HS-5 (cell line): ENCODE measurements around the gene KIF7.

Experiments used
- DNase-seq: peaks from one replicate; pipeline ENCODE4 v3.0.0-alpha.2; 2012; ENCODE audit warnings: low read depth

The KIF7 gene

DNA sequence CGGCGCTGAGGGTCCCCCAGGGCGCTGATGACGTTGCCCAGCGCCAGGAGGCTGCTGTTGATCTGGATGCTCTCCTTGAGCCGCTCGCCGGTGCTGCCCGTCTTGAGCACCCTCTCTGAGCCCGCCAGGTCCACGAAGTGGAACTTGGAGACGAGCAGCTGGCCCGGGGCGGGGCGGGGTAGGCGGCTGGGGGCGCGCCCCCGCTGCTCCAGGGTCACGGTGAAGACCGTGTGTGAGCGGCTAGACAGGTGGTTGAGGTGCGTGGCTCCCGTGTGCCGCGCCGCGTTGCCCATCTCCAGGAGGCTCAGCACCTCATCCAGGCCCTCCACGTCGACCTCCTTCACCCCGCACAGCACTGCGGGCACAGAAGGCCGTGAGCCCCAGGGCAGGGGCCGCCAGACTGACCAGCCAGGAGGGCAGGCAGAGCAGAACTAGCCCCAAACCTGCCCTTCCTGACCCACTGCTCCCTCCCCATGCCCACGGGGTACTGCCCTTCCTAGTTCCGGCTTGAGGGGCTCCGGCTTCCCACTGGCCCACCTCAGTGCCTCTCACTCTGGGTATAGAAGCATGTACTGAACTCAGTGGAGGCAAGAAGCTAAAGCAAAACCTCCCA is 6.1 kb downstream of the KIF7 start:
- DNase-seq: no peak

DNA sequence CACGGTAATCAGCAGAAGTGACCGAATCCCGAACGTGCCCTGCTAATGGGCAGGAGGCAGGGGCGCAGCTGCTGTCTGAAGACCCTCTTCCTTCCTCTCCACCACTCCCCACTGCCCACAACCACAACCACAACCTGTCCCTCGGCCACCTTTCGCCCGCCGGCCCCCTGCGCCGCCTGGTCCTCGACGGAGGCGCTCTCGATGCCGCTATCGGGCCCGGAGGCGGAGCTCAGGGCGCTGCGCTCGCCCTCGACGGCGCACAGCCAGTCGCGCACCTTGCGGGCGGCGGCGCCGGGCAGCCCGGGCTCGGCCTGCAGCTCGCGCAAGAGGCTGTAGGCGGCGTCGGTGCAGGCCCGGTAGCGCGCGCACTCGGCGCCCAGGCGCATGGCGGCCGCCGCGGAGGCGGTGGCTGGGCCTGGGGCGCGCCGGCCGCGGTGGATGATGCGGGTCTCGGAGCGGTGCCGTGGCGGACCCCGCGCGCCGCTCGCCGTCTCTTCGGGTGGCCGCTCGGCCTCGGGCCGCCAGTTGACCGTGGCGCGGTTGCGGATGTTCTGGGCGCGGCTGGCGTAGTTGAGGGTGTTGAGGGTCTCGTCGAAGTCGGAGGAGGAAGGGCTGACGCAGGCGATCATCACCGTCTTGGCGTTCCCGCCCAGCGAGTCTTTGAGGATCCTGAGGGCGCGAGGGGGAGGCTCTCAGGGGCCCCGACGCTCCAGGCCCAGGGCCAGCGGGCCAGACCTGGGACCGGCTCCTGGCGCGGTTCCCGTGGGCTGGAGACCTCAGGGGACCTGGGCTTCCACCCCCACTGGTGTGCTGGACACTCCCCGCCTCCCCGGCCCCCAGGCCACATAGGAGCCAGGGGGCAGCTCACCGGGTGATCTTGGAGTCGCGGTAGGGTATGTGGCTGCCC is 6.9 kb downstream of the KIF7 start:
- DNase-seq: no peak

DNA sequence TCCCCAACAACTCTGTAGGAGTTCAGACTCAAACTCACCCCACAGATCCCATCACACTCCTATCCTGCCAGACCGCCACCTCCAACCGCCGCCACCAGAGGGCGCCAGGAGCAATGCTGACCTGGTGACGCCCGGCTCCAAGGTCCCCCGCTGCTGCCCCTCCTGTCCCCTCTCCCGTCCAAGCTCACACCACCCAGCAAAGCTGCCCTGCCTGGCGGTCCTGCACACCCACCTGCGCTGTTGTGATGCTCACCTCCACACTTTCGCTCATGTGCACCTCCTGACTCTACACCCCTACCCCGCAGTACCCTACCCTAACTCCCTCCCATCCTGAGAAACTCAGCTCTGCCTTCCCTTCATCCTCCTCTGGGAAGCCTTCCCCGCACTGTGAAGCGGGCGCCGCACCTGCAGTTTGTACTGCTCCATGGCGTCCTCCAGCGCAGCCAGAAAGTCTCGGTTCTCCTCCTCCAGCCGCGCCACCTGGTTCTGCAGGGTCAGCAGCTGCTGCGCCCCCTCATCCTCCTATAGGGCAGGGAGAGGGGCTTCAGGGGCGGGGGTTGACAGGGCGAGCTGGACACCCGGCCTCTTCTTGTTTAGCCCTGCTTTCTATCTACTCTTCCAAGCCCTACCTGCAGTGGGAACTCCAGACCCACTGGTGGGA is 7.9 kb downstream of the KIF7 start:
- no peak for DNase-seq

GRCh38 chr15:89646416-89647141 is 8.7 kb downstream of the KIF7 start:
- no peak for DNase-seq

GRCh38 chr15:89645680-89646079 is 9.6 kb downstream of the KIF7 start:
- DNase-seq: no peak

GRCh38 chr15:89642106-89642505 is 13.2 kb downstream of the KIF7 start:
- no peak for DNase-seq

DNA sequence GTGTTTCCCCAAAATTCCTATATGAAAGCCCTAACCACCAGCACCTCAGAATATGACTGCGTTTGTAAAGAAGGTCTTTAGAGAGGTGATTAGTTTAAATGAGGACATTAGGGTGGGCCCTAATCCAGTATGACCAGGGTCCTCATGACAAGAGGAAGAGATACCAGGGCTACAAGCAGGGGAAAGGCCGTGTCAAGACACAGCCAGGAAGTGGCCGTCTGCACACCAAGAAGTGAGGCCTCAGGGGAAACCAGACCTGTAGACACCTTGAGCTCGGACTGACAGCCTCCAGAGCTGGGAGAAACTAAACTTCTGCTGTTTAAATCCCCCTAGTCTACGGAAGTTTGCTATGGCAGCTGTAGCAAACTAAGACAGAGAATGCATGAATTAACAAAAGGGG is 14.2 kb downstream of the KIF7 start:
- DNase-seq: no peak

- no peak for DNase-seq
These were observed 15.0 kb downstream of the KIF7 start for GRCh38 chr15:89640245-89640644.

GRCh38 chr15:89633585-89633984 is 21.7 kb downstream of the KIF7 start:
- DNase-seq: no peak

GRCh38 chr15:89632563-89633430 is 22.5 kb downstream of the KIF7 start:
- DNase-seq: no peak

GRCh38 chr15:89631902-89632264 is 23.4 kb downstream of the KIF7 start:
- DNase-seq: no peak

GRCh38 chr15:89630974-89631901 is 24.0 kb downstream of the KIF7 start:
- DNase-seq: no peak

GRCh38 chr15:89630260-89630659 is 25.0 kb downstream of the KIF7 start:
- no peak for DNase-seq

- no peak for DNase-seq
These were observed 25.4 kb downstream of the KIF7 start for GRCh38 chr15:89629829-89630228.

- DNase-seq: no peak
These were observed 26.2 kb downstream of the KIF7 start for GRCh38 chr15:89628806-89629715.

DNA sequence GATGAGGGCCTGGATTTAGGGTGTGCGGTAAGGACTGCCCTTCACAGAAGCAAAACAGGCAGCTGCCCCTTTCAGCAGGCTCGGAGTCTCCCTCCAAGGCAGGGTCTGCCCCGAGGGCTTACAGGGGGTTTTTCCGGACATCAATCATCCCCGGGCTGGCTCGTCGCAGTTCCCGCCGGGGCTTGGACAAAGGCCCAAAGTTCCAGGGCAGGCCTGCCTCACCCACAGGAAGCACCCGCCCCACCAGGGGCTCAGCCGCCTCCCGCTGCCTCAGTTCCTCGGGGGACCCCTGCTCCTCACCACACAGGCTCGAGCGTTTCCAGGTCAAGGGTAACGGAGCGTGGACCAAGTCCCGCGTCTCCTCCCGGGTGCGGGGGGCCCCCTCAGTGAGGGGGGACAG is 27.0 kb downstream of the KIF7 start:
- no peak for DNase-seq

DNA sequence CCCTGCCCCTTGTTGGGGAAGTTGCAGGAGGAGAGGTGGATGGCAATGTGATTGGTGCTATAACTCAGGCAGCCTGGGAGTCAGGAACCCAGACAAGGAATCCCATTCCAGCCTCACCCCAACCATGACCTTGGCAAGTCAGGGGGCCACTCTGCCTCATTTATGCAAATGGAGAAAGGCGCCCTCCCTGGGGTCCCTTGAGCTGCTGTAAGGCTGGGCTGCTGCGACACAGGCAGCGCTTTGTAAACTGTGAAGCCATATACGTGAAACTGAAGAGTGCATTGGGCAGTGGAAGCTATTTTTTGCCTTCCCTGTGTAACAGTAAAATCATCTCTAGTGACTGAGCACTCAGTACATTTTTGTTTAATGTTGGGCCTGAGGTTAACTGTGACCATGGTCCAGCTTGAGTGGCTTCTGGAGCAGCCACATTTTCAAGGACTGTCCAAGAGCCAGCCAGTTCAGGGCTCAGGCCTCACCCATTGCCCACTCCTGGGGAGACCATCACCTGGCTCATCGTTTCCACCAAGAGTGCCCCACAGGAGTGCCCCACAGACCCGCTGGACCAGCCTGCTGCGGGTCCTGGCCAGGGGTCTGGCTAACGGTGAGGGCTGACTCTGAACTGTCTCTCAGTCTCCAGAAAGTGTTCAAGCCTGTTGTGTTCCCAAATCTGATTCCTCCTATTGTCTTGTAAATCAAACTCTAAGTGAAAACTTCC is 27.9 kb downstream of the KIF7 start:
- no peak for DNase-seq

- no peak for DNase-seq
These were observed 29.6 kb downstream of the KIF7 start for GRCh38 chr15:89625716-89626115.

- DNase-seq: no peak
These were observed 32.1 kb downstream of the KIF7 start for GRCh38 chr15:89623165-89623564.
